ENCODE measurements around the gene SNX33.
"Not testable (repeated sequence)": the region's sequence is repeated elsewhere in the genome, so short reads cannot be mapped to it uniquely, and the experiment has no call there.

The SNX33 gene

GRCh38 chr15:75662823-75663519 lies 15.3 kb downstream of the SNX33 start:
- no peak for DNase-seq

- no peak for DNase-seq
These were observed 16.3 kb downstream of the SNX33 start for GRCh38 chr15:75663931-75664421.

DNA sequence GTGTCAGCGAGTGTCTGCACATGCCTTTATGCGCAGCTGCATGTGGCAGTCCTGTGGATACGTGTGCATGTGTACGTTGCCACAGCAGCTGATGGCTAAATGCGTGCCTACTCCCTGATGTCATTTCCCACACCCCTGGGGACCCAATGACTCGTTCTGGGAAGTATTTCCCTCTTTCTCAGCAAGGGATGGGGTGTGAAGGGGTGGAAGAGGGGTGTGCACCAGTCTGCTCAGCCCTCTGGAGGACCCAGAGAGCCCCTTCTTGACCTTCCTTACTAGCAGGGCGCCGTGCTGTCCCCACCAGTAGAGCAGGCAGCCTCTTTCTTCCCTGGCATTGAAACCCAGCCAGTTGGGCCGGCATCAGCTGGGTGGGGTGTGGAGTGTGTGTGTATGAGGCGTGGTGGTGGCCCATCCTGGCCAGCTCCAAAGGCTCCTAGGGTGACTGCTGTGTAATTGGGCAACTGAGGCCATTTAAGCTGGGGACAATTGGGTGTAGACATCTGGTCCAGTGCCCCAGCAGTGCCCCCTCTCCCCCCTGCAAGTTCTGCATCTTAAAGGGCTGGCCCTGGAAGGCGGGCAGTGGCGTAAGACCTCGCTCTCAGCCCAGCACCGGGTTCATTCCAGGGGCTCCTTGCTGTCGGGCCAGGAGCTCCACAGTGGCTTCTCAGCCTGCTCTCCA lies 19.2 kb downstream of the SNX33 start:
- no peak for DNase-seq

- DNase-seq = no peak
These were observed 21.6 kb downstream of the SNX33 start for GRCh38 chr15:75669191-75669878.

DNA sequence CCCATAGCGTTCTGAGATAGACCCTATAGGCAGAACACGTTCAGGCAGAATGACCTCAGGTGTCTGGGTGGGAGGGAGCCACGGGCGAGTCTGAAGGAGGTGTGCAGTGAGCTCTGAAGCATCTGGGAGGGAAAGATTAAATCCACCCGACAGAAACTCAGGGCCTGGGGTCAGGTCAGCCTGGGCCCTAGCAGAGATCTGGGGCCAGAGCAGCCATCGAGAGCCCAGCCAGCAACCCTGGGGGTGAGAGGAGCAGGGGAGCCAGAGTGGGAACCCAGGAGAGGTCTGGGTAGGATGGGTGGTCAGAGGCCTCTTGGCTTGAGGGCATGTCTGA lies 22.1 kb downstream of the SNX33 start:
- no peak for DNase-seq

DNA sequence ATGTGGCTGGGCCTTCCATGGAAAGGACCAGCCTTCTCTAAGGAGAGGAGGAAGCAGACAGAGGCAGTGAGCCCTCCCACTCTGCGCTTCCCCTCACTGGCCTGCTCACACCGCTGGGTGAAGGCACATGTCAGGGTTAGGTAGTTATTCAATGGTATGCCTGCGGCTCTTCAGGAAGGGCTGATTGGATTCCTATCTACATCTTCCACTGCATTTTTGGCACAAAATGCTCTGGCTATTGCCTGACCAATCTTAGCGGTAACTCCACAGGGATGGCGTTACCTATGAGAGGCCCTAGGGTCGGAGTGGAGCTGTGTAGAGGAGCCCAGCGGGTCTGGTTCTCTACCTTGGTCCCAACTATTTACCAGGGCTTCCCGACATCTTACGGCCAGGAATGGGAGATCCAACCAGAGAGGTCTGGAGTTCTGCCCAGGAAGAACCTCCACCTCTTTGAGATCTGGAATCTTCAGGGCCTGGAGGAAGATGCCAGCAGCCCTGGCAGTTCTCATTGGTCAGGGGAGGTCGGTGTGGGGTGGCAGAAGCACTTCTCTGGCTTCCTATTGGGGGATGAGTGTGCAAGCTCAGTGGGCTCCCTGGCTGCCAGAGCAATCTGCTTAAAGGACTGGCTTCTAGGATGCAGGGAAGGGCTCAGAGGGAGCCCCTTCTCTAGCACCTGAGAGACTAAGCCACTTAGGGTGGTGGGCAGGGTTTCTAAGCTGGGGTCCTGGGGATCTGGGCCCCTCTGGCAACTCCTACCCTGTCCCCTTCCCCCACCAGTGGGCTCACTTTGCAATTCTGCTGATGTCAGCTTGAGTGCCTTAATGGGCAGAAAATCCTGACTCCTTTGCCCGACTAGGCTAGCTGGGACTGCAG lies 24.3 kb downstream of the SNX33 start:
- no peak for DNase-seq

- no peak for DNase-seq
These were observed 25.1 kb downstream of the SNX33 start for GRCh38 chr15:75672646-75673425.

DNA sequence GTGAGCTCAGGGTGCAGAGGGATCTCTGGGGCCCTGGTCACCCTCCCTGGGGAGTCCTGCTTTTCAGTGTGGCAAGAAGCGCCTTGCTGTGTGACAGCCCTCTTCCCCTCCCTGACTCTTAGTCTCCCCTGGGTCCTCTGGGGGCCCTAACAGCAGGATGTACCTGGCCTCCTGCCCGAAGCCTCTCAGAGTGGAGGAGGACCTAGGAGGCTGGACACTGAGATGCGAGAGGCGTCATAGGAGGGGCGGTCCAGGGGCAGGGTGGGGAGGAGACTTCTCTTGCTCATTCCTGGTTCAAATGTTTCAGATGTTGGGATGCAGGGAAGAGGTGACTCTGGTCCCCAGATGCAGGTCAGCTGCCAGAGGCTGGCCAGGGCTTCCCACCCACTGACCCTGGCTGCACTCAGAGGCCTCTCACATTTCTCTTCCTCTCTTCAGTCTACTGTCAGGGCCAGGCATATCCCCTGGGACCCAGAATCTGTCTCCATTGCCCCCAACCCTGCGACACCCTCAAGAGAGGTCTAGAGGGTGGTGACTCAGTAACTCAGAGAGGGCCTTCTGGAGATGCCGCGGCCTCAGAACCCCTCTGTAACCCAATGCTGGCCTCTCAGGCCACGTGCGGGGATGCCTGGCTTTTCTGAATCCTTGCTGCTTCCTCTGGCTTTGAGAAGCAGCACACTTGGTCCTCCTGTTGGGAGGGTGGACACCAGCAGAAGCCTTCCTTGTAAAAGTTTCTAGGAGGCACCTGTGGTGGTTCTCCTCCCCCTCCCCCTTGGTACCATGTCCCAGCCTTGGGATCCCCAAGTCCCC lies 25.9 kb downstream of the SNX33 start:
- no peak for DNase-seq

DNA sequence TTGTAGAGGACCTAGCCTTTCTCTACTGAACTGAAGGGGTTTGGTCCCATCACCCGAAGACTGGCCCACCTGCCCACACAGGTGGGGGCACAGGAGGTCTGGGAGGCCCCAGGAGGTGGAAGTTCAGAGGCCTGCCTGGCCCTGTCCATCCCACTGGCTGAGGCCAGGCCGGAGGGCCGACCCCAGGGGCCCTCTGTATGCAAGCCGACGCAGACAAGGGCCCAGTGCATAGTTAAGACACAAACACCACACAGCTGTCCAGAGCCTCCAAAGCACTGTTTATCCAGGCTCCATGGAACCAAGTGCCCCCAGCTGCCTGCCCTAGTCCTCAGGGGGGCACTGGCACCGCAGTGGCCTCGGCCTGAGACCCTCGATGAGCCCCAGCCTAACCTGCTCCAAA lies 26.7 kb downstream of the SNX33 start:
- DNase-seq = no peak

- DNase-seq = no peak
These were observed 28.1 kb downstream of the SNX33 start for GRCh38 chr15:75675579-75676404.

GRCh38 chr15:75676688-75677464 lies 29.2 kb downstream of the SNX33 start:
- no peak for DNase-seq

DNA sequence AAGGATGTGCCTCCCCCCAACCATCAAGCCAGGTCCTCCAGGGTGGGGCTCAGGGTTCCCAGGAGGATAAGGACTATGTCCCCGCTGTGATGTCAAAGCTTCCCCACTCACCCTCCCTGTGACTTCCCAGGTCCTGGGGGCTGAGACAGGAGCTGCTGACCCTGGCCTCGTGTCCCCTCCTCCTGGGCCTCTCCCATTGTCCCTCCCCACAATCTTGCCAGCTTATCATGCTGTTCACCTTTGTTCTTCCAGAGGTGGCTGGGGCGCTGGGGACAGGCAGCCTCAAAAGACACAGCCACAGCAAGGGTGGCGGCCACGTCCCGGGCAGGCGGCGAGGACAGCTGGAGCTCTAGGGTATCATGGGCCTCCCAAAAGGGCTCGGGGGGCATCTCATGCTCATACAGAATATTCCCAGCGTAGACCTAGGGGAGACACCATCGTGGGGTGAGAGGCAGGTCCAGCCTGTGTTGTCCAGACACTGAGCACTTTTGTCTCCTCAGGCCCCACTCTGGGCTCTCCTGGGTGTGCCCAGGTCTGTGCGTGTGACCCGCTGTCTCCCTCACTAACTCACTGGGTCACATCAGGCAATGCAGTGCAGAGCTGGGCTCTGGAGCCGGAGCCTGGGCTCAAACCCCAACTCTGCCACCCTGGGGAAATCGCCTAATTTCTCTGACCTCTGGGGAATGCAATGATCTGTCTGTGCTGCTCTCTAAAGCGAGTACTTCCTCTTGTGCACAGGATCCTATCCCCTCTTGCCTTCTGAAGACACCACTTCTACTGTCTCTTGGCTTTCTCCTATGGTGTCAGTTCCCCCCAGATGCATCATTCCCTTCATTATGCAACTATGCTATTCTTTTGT lies 30.0 kb downstream of the SNX33 start:
- no peak for DNase-seq

DNA sequence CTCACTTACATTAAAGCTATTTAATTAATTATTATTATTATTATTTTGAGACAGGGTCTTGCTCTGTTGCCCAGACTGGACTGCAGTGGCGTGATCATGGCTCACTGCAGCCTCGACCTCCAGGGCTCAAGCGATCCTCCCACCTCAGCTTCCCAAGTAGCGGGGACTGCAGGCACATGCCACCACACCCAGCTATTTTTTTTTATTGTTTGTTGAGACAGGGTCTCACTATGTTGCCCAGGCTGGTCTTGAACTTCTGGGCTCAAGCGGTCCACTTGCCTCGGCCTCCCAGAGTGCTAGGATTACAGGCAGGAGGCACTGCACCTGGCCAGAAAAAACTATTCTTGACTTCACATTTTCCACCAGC lies 30.6 kb downstream of the SNX33 start:
- DNase-seq = not testable (repeated sequence)

DNA sequence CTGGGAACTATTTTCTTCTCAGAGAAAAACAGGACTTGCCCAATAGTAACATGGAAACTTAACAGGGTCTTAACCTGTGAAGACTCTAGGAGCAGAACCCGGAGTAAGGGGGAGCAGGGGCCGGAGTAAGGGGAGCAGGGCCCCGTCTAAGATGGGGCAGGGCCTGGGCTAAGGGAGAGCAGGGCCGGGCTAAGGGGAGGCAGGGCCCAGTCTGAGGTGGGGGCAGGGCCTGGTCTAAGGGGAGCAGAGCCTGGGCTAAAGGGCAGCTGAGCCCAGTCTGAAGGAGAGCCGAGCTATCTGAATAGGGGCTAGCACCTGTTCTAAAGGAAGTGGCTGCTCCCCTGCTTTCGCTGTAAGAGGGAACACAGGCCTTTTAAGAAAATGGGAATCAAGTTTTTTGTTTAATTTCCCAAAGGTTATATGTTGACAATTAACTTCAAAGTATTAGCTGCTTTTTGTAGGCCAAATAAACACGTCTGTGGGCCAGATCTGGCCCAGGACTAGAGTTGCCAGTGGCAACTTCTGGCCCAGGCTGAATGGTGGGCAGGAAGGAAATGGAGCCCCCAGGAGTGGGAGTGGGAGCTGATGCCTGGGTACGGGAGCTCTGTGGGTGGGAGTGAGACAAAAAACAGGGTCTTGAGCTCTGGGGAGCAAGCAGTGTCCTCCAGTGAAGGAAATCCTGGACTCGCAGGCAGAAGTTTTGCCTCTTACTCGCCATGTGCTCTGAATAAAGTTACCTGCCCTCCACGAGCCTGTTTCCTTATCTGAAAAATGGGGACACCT lies 32.5 kb downstream of the SNX33 start:
- no peak for DNase-seq

DNA sequence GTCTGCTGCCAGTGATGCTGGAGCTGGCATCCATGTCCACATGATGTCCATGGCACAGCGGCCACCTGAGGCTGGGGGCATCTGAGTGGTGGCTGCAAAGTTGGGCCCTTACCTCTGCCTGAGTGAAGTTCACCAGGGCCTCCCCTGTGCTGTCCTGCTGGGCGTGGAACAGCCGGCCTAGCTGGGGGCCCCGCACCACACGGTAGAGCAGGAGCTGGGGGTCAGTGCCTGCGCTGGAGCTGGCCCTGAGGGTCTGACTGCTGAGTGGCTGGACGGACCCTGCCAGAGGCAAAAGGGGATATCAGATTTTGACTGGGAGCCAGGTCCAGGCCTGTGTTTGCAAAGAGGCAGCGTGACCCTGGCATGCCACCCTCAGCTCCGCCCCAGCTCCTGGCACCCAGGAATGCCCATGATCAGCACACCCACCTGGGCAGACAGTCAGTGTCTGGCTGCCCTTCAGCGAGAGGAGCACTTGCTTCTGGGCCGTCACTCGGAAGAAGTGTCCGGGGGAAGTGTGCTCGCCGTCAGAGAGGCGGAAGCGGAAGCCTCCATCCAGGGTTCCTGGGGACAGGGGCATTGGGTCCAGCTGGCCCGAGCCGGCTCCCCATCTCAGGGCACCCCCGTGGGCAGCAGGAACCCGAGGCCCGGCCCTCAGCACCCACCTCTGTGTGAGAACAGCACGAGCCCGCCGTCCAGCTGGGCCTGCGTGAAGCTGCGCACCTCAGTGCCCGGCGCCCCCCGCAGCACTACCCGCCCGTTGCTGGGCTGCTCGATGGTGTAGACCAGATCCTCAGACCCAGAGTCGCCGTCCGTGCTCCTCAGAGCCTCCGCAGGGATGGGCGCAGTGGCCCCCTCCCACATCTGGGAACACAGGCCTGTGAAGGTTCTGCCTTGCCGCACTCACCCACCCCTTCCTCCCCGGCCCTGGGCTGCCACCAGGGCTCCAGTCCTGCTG lies 34.7 kb downstream of the SNX33 start:
- DNase-seq = no peak

DNA sequence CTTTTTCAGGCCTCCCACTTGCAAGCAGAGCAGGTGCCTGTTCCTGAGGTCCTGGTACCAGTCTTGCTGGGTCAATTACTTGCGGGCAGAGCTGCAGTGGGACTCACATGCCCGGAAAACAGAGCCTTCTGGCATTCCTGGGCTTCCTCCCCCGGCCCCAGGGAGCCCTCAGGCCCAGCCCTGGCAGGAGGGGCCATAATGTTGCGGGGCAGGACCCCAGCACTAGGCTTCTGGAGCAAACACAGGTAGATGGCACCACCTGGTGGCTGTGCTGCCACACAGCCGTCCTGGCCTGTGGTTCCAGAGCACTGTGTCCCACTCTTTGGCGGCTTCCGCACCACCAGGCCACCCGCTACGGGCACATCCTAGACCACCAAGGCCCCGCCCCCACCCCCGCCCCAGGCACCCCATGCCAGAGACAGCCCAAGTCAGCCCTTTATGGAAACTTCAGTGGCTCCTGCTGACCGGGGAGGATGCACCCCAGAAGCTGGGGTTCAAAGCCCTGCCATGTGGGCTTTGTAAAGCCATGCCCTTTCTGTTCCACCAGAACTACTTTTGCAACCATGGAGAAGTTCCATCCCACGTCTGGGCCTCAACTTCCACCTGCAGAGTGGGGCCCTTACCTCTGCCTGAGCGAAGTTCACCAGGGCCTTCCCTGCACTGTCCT lies 36.1 kb downstream of the SNX33 start:
- peak; percentile 87 for DNase-seq

All from hematopoietic multipotent progenitor cell treated with erythropoietin and hydrocortisone succinate and interleukin-3 and kit ligand, for 6 days (in vitro differentiated cells).